ENCODE measurements around the gene RRAGD.
A peak's percentile ranks its signal among the peaks of the same experiment; 100 is the strongest.

The RRAGD gene

DNA sequence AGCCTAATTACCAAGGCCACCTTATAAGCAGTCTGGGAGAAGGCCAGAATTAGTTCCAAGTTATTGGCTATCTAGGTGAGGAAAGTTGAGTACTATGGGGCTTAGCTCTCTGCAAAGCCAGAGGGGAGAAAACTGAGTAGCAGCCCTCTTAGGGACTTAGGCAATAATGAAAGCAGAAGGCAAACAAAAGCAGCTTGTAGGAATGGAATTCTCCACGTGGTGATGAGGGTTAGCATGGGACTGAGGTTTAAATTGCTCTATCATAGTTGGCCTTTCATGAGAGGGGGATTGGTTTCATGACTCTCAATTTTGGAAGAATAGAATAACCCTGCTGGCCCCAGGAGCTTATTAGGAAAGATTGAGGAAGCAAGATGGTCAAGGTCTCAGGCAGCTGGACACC, 52.5 kb downstream of the RRAGD start:
- H3K4me3 ChIP-seq (ENCODE audit: low read depth, low read length) = no peak overlapping the region
- TF ChIP-seq, protein P1, sequence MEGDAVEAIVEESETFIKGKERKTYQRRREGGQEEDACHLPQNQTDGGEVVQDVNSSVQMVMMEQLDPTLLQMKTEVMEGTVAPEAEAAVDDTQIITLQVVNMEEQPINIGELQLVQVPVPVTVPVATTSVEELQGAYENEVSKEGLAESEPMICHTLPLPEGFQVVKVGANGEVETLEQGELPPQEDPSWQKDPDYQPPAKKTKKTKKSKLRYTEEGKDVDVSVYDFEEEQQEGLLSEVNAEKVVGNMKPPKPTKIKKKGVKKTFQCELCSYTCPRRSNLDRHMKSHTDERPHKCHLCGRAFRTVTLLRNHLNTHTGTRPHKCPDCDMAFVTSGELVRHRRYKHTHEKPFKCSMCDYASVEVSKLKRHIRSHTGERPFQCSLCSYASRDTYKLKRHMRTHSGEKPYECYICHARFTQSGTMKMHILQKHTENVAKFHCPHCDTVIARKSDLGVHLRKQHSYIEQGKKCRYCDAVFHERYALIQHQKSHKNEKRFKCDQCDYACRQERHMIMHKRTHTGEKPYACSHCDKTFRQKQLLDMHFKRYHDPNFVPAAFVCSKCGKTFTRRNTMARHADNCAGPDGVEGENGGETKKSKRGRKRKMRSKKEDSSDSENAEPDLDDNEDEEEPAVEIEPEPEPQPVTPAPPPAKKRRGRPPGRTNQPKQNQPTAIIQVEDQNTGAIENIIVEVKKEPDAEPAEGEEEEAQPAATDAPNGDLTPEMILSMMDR (IDR thresholded peaks at IDR 0.05; ENCODE audit: low read depth, low read length) = no peak
- in situ Hi-C loops (cut with HindIII; ENCODE audit: low sequenced_read_pairs) = no loop called here
- DNase-seq (ENCODE audit: low read depth, low spot score) = no peak

DNA sequence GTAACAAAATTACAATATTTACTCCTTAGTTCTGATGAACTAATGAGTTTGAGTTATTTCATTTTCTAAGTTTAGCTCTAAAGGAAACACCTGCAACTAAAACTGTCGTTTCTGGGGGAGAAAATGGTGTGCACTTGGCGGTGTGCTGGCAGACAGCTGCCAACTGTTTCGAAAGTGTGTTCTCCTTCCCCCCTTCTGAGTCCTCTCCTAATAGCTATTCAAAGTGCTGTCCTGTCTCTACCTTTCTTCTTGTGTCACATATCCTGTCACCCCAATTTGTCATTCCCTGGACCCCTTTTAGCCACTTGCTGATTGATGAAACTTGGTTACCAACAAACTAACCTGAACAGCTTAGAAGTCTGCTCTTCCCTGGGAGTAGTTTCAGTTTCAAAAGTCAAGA, 54.7 kb downstream of the RRAGD start:
- in situ Hi-C loops (cut with HindIII; ENCODE audit: low sequenced_read_pairs) = no loop called here
- DNase-seq (ENCODE audit: low read depth, low spot score) = no peak
- TF ChIP-seq, protein P1 (IDR thresholded peaks at IDR 0.05; ENCODE audit: low read depth, low read length) = no peak
- H3K4me3 ChIP-seq (ENCODE audit: low read depth, low read length) = no peak overlapping the region

DNA sequence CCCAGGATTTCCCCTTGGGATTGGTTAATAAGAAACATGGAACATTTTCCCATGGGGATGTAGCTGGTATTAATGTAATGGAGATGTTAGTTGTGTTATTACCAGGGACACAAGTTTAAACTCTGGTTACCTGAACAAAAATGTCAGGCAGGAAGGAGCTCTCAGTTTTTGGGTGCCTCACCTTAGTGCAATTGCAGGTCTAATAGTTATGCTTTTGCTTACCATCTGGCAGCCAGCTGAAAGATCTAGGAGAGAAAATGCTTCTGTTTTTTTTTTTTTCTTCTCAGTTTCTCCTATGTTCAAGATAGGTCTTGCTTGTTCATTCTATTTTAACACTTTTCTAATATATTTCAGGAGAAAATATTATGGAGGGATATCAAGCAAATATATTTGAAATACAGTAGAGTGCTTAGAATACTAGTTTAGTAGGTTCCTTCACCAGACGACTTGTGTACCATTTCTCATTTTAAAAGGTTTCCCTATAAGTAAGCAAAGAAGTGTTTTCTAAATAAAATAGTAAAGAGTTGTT, 55.4 kb downstream of the RRAGD start:
- in situ Hi-C loops (cut with HindIII; ENCODE audit: low sequenced_read_pairs) = no loop called here
- H3K4me3 ChIP-seq (ENCODE audit: low read depth, low read length) = no peak overlapping the region
- no peak for DNase-seq (ENCODE audit: low read depth, low spot score)
- TF ChIP-seq, protein P1 (IDR thresholded peaks at IDR 0.05; ENCODE audit: low read depth, low read length) = no peak

DNA sequence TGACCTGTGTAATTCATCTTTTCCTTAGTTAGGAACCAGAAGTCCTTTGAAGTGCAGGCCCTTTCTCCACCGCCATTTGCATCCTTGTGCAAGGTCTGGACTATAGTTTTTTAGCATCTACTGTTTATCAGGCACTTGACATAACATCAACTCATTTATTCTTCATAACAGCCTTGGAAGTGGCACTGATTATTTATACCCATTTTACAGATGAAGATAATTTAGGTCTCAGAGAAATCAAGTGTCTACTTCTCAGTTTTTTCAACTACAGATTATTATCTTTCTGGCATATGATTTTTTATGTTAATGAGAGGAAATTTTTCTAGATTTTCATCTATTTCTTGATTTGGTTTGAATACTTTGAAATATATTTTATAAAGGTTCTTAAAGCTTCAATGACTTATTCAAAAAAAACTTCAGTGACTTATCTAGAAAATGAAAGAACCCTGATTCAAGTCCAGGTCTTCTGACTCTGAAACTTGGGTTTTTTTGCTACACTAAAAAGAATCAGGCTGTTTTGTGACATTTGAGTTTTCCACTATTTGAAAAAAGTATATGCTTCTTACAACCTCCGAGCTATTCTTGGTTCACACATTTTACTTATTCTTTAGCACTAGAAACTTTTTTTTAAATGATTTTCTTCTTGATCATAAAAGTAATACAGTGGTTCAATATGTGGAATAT, 56.4 kb downstream of the RRAGD start:
- in situ Hi-C loops (cut with HindIII; ENCODE audit: low sequenced_read_pairs) = no loop called here
- DNase-seq (ENCODE audit: low read depth, low spot score) = no peak
- TF ChIP-seq, protein P1 (IDR thresholded peaks at IDR 0.05; ENCODE audit: low read depth, low read length) = no peak
- H3K4me3 ChIP-seq (ENCODE audit: low read depth, low read length) = no peak overlapping the region

DNA sequence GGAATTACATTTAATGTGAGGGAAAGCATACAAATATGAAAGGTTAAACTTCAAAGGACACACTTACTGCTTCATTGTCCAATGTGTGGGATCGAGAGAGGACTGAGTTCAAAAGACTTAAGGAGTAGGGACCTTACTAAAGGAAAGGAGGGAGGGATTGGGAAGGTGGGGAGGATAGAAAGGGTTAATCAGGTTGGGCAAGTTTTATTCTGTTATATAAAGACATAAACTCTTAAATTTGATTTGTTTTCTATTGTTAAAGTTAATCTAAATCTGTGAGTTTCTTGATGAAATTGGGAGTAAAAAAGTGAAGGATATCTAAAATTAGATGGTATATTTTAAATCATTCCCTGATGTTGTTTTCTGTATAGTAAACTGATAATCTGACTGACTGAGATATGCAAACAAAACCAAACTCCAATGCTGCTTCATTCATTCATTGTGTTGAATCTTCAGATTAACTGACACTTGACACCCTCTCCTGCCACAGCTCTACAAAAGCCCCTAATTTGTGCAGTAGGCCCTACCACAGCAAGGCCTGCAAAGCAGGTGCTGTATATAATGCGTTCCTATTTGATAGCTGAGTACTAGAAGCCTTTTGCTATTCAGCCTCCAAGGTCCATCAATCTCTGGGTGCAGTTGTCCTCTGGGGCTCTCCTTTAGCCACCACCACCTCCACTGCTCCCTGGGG, 58.2 kb downstream of the RRAGD start:
- in situ Hi-C loops (cut with HindIII; ENCODE audit: low sequenced_read_pairs) = no loop called here
- TF ChIP-seq, protein P1 (IDR thresholded peaks at IDR 0.05; ENCODE audit: low read depth, low read length) = no peak
- no peak overlapping the region for H3K4me3 ChIP-seq (ENCODE audit: low read depth, low read length)
- no peak for DNase-seq (ENCODE audit: low read depth, low spot score)

DNA sequence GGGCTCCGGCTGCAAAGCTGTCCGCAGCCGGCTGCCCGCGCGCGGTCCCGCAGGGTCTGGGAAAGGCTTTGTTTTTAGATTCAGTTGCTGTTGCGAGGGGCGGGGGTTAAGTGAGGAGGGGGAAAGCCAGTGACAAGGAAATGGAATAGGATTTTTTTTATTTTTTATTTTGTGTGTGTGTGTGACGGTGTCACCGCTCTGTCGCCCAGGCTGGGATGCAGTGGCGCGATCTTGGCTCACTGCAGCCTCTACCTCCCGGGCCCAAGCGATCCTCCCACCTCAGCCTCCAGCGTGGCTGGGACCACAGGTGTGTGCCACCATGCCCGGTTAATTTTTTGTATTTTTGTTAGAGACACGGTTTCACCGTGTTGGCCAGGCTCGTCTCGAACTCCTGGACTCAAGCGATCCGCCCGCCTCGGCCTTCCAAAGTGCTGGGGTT, 58.9 kb downstream of the RRAGD start:
- no peak for DNase-seq (ENCODE audit: low read depth, low spot score)
- TF ChIP-seq, protein P1 (IDR thresholded peaks at IDR 0.05; ENCODE audit: low read depth, low read length) = no peak
- in situ Hi-C loops (cut with HindIII; ENCODE audit: low sequenced_read_pairs) = no loop called here
- peak overlapping the region; percentile 78 for H3K4me3 ChIP-seq (ENCODE audit: low read depth, low read length)

Measured in astrocyte of the spinal cord (primary cell).